Measurements from ENCODE around the gene RBM8A. TPM values are rescaled to one million over a fixed set of nuclear protein-coding genes. Genes with fewer than 3 reads are reported as not detected.
A peak's percentile ranks its signal among the peaks of the same experiment; 100 is the strongest.

Gene RBM8A
- total and polyA plus RNA-seq, 2 donors (not counting 1 experiment from before 2014, with no cell fraction given) = 137 to 169 TPM

DNA sequence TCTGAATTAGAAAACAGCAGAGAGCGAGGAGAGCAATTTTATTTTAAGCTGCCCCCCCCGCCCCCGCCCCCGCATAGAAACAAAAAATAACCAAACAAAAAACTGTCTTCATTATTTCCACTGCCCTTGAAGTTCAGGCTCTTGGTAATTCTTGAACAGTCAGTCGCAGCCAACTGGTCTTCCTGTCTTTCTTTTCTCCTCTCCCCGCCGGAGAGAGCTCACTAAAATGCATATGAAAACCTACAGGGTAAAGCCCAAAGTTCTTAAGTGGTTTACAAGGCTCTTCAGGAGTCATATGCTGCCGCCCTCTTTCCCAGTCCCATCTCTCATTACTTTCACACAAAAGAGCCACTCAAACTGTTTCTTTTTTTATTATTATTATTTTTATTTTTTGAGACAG lies 40.5 kb downstream of the RBM8A start:
- Histone ChIP-seq H3K36me3 (replicated peaks in 1 of 2; ENCODE audit: control extremely low read depth in 1 of 2, control insufficient read depth in 1 of 2, extremely low read depth in 1 of 2, insufficient read depth in 2 of 2, low read length in 1 of 2) (no peaks in the 10 kb centered on the region), H3K4me1 (ENCODE audit: control insufficient read depth in 2 of 2, insufficient read depth in 2 of 2, low read length in 2 of 2) (peaks cover 11 to 12% of the 10 kb centered on the region in 2 donors), H3K79me2 (ENCODE audit: control insufficient read depth, insufficient read depth, low read length) (no peaks in the 10 kb centered on the region), H3K27ac (ENCODE audit: low read length in 2 of 2) (no peak overlapping the region), H3K4me3 (ENCODE audit: control extremely low read depth in 1 of 5, extremely low read depth in 1 of 5, insufficient read depth in 1 of 5, low read depth in 2 of 5, low read length in 4 of 5) (no peak overlapping the region), H4K20me1 (ENCODE audit: control insufficient read depth, insufficient read depth, low read length, poor library complexity, severe bottlenecking) (no peaks in the 10 kb centered on the region), H3K9me3 (ENCODE audit: control extremely low read depth in 1 of 3, control insufficient read depth in 2 of 3, insufficient read depth in 1 of 3, low read length in 2 of 3) (no peaks in the 10 kb centered on the region), H2AFZ (ENCODE audit: insufficient read depth, low read depth, low read length, poor library complexity, severe bottlenecking) (no peak overlapping the region), H3K4me2 (replicated peaks; ENCODE audit: low read depth, low read length, poor library complexity, severe bottlenecking) (no peak overlapping the region), H3K9ac (ENCODE audit: low read length) (no peak overlapping the region), H3K27me3 (replicated peaks in 1 of 4; ENCODE audit: control extremely low read depth in 1 of 4, control insufficient read depth in 3 of 4, insufficient read depth in 4 of 4, low read length in 3 of 4) (peaks cover 0 to 24% (median 18%) of the 10 kb centered on the region in 4 experiments)
- ATAC-seq (ENCODE audit: low read depth) = no peak
- POLR2A ChIA-PET = interaction anchor here (4.2 kb wide), 1 partner anchor 28 kb away, joined by 22 read pairs; the partner anchor contains the start of gene PIAS3
- H3K27me3 Mint-ChIP-seq = peaks cover 26% of the 10 kb centered on the region
- CTCF ChIA-PET = interaction anchor here (0.6 to 1.2 kb wide), 3 partner anchors 15 to 86 kb away, joined by 3 to 6 read pairs (median 3); partner anchors contain the start of gene NUDT17
- H3K9me3 Mint-ChIP-seq (ENCODE audit: insufficient read depth) = no peaks in the 10 kb centered on the region
- peak overlapping the region; percentile 80 for H3K4me3 Mint-ChIP-seq
- no peak for DNase-seq
- H3K4me1 Mint-ChIP-seq = peaks cover 22% of the 10 kb centered on the region
- intact Hi-C loops (cut with micrococcal nuclease) = loop anchor here (5.0 kb wide), 1 partner anchor 40 kb away; the partner anchor contains the start of gene NUDT17
- WGBS (ENCODE audit: insufficient coverage) = 90% methylated on average over 2 of the region's 8 CpGs
- TF ChIP-seq EZH2 (IDR thresholded peaks at IDR 0.05; ENCODE audit: borderline replicate concordance, insufficient read depth, low read depth, low read length, poor library complexity, severe bottlenecking) = no peak
- TF ChIP-seq, protein P1, sequence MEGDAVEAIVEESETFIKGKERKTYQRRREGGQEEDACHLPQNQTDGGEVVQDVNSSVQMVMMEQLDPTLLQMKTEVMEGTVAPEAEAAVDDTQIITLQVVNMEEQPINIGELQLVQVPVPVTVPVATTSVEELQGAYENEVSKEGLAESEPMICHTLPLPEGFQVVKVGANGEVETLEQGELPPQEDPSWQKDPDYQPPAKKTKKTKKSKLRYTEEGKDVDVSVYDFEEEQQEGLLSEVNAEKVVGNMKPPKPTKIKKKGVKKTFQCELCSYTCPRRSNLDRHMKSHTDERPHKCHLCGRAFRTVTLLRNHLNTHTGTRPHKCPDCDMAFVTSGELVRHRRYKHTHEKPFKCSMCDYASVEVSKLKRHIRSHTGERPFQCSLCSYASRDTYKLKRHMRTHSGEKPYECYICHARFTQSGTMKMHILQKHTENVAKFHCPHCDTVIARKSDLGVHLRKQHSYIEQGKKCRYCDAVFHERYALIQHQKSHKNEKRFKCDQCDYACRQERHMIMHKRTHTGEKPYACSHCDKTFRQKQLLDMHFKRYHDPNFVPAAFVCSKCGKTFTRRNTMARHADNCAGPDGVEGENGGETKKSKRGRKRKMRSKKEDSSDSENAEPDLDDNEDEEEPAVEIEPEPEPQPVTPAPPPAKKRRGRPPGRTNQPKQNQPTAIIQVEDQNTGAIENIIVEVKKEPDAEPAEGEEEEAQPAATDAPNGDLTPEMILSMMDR (IDR thresholded peaks at IDR 0.05) = no peak
- H3K27ac Mint-ChIP-seq = no peak overlapping the region

DNA sequence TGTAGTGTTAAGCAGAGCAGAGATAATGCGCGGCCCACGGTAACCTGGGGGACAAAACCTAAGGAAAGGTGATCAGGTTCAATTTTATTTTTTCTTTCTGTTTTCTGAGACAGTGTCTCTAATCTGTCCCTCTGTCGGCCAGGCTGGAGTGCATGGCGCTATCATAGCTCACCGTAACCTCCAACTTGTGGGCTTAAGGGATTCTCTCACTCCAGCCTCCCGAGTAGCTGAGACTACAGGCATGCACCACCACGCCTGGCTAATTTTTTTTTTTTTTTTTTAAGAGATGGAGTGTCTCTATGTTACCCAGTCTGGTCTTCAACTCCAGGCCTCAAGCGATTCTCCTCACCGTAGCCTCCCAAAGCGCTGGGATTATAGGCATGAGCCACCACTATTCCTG lies 40.9 kb downstream of the RBM8A start:
- Histone ChIP-seq H3K4me1 (ENCODE audit: control insufficient read depth in 2 of 2, insufficient read depth in 2 of 2, low read length in 2 of 2) (peaks cover 11 to 12% of the 10 kb centered on the region in 2 donors), H3K9me3 (ENCODE audit: control extremely low read depth in 1 of 3, control insufficient read depth in 2 of 3, insufficient read depth in 1 of 3, low read length in 2 of 3) (no peaks in the 10 kb centered on the region), H3K4me3 (ENCODE audit: control extremely low read depth in 1 of 5, extremely low read depth in 1 of 5, insufficient read depth in 1 of 5, low read depth in 2 of 5, low read length in 4 of 5) (peak overlapping the region in 4 of 5 experiments; percentile 60 to 84 (median 68)), H3K36me3 (replicated peaks in 1 of 2; ENCODE audit: control extremely low read depth in 1 of 2, control insufficient read depth in 1 of 2, extremely low read depth in 1 of 2, insufficient read depth in 2 of 2, low read length in 1 of 2) (no peaks in the 10 kb centered on the region), H3K9ac (ENCODE audit: low read length) (peak overlapping the region; percentile 71), H4K20me1 (ENCODE audit: control insufficient read depth, insufficient read depth, low read length, poor library complexity, severe bottlenecking) (no peaks in the 10 kb centered on the region), H3K4me2 (replicated peaks; ENCODE audit: low read depth, low read length, poor library complexity, severe bottlenecking) (peak overlapping the region; percentile 90), H3K27ac (ENCODE audit: low read length in 2 of 2) (no peak overlapping the region), H2AFZ (ENCODE audit: insufficient read depth, low read depth, low read length, poor library complexity, severe bottlenecking) (peak overlapping the region; percentile 89), H3K27me3 (replicated peaks in 1 of 4; ENCODE audit: control extremely low read depth in 1 of 4, control insufficient read depth in 3 of 4, insufficient read depth in 4 of 4, low read length in 3 of 4) (peaks cover 0 to 24% (median 18%) of the 10 kb centered on the region in 4 experiments), H3K79me2 (ENCODE audit: control insufficient read depth, insufficient read depth, low read length) (no peaks in the 10 kb centered on the region)
- DNase-seq = no peak
- H3K4me3 Mint-ChIP-seq = peak overlapping the region; percentile 87
- ATAC-seq (ENCODE audit: low read depth) = no peak
- ChIA-PET CTCF (interaction anchor here (1.0 to 1.2 kb wide), 2 partner anchors 15 to 40 kb away, joined by 3 to 6 read pairs; partner anchors contain the start of gene NUDT17), POLR2A (interaction anchor here (4.2 kb wide), 1 partner anchor 27 kb away, joined by 22 read pairs; the partner anchor contains the start of gene PIAS3)
- 44% methylated on average over 6 of the region's 11 CpGs for WGBS (ENCODE audit: insufficient coverage)
- H3K27ac Mint-ChIP-seq = no peak overlapping the region
- intact Hi-C loops (cut with micrococcal nuclease) = loop anchor here (5.0 kb wide), 1 partner anchor 39 kb away; the partner anchor contains the start of gene NUDT17
- no peaks in the 10 kb centered on the region for H3K9me3 Mint-ChIP-seq (ENCODE audit: insufficient read depth)
- peaks cover 22% of the 10 kb centered on the region for H3K4me1 Mint-ChIP-seq
- TF ChIP-seq, protein P1 (IDR thresholded peaks at IDR 0.05) = no peak
- TF ChIP-seq EZH2 (IDR thresholded peaks at IDR 0.05; ENCODE audit: borderline replicate concordance, insufficient read depth, low read depth, low read length, poor library complexity, severe bottlenecking) = no peak
- H3K27me3 Mint-ChIP-seq = peaks cover 26% of the 10 kb centered on the region
